GM12878 (cell line): ENCODE results near the gene MMD2. TPM values are rescaled to one million over a fixed set of nuclear protein-coding genes. Genes with fewer than 3 reads are reported as not detected.

Experiments
- ATAC-seq: fragments of 200-7000 bp; cut with Tn5 transposase; 3 replicates; pipeline ENCODE4 v1.9.1; 2020; ENCODE audit warnings: mild to moderate bottlenecking, moderate library complexity
- BruUV-seq: library from RNA; stranded (reverse); fragments of 400-500 nt; replicated peaks from 2 replicates; lab custom pipeline; 2021; lab: Mats Ljungman, UMichigan
- CTCF ChIA-PET: fragments of 300-600 bp; sonication (Branson Sonifier 250); formaldehyde crosslinking; extraction: SDS; loops from one replicate; lab custom pipeline; 2021; ENCODE audit warnings: inconsistent platforms; lab: Yijun Ruan, JAX
- POLR2A ChIA-PET: fragments of 350-600 bp; formaldehyde crosslinking; extraction: SDS; loops from one replicate; lab custom pipeline; 2021; ENCODE audit warnings: inconsistent platforms; lab: Charles Lee
- RAD21 ChIA-PET: fragments of 300-600 bp; sonication (Branson Sonifier 250); formaldehyde crosslinking; loops from one replicate; lab custom pipeline; 2023; ENCODE audit warnings: antibody characterized with exemption; ENCODE audit not compliant: unreplicated experiment; lab: Charles Lee
- SMC1A ChIA-PET: fragments of 300-600 bp; sonication (Branson Sonifier 250); formaldehyde crosslinking; loops from one replicate; lab custom pipeline; 2023; ENCODE audit not compliant: unreplicated experiment, uncharacterized antibody; lab: Charles Lee
- DNase-seq: peaks from one replicate; pipeline ENCODE4 v3.0.0-alpha.2; 2011; ENCODE audit warnings: low read depth, low spot score
- FAIRE-seq: peaks from 3 replicates; lab custom pipeline; 2011; peaks lifted over from hg19 to GRCh38; lab: Jason Lieb, UNC
- H2AFZ ChIP-seq: 2 replicates; pipeline ENCODE4 v1.6.0; 2011; ENCODE audit warnings: low read depth, low read length, control low read depth; ENCODE audit not compliant: control insufficient read depth
- H3K27ac ChIP-seq: 2 replicates; pipeline ENCODE4 v1.5.1; 2011; ENCODE audit warnings: control low read depth; ENCODE audit not compliant: control insufficient read depth, insufficient read depth
- H3K27me3 ChIP-seq, 2 experiments: replicated peaks in 1 of 2; 2 replicates each; pipeline versions ENCODE4 v1.6.0 to v1.6.1; 2011; ENCODE audit warnings: low read length in 1 of 2; ENCODE audit not compliant: control insufficient read depth in 2 of 2, insufficient read depth in 2 of 2
- H3K36me3 ChIP-seq, 2 experiments: 2 replicates each; pipeline ENCODE4 v1.5.1; 2011; ENCODE audit warnings: low read length in 1 of 2; ENCODE audit not compliant: control insufficient read depth in 2 of 2, insufficient read depth in 2 of 2
- H3K4me1 ChIP-seq: 2 replicates; pipeline ENCODE4 v1.6.1; 2011; ENCODE audit warnings: mild to moderate bottlenecking, low read length, moderate library complexity, mixed read lengths; ENCODE audit not compliant: control insufficient read depth, insufficient read depth
- H3K4me2 ChIP-seq: 2 replicates; pipeline ENCODE4 v1.6.0; 2011; ENCODE audit warnings: control low read depth; ENCODE audit not compliant: control insufficient read depth, insufficient read depth
- H3K4me3 ChIP-seq: fragments of 200-600 bp; sonication (generic); 2 replicates; pipeline ENCODE4 v1.5.1; 2016
- H3K79me2 ChIP-seq: 2 replicates; pipeline ENCODE4 v1.6.0; 2011; ENCODE audit warnings: low read length; ENCODE audit not compliant: control insufficient read depth, insufficient read depth
- H3K9ac ChIP-seq: 2 replicates; pipeline ENCODE4 v1.8.0; 2011; ENCODE audit warnings: low read length, control low read depth, mixed read lengths; ENCODE audit not compliant: control insufficient read depth, insufficient read depth
- H3K9me3 ChIP-seq: replicated peaks from 3 replicates; pipeline ENCODE4 v1.5.1; 2011; ENCODE audit warnings: mild to moderate bottlenecking, low read length; ENCODE audit not compliant: control insufficient read depth, insufficient read depth
- H4K20me1 ChIP-seq: 2 replicates; pipeline ENCODE4 v1.6.0; 2011; ENCODE audit not compliant: control insufficient read depth, insufficient read depth
- BRCA1 ChIP-seq: IDR thresholded peaks from 2 replicates; pipeline ENCODE4 v1.6.1; 2011; ENCODE audit warnings: low read depth, low read length, improper control_type of control experiment
- CHD4 ChIP-seq: fragments of 200-600 bp; sonication (generic); IDR thresholded peaks from 2 replicates; pipeline ENCODE4 v1.6.1; 2016; ENCODE audit warnings: mild to moderate bottlenecking
- CREB1 ChIP-seq: IDR thresholded peaks from 2 replicates; pipeline ENCODE4 v1.6.1; 2012; ENCODE audit warnings: low read depth, mild to moderate bottlenecking, inconsistent platforms
- FOS ChIP-seq: IDR thresholded peaks from 3 replicates; pipeline ENCODE4 v1.6.1; 2011; ENCODE audit warnings: borderline replicate concordance; ENCODE audit not compliant: insufficient read length; ENCODE audit errors: extremely low read depth
- GATAD2B ChIP-seq: fragments of 450-650 bp; conservative IDR thresholded peaks from 2 replicates; pipeline ENCODE4 v1.6.1; 2017; ENCODE audit warnings: low read depth, mild to moderate bottlenecking, moderate library complexity
- HDGF ChIP-seq: fragments of 450-650 bp; IDR thresholded peaks from 2 replicates; pipeline ENCODE4 v1.6.1; 2016; ENCODE audit warnings: antibody characterized with exemption
- IKZF2 ChIP-seq, 2 experiments: fragments of 450-650 bp; IDR thresholded peaks; 2 replicates each; pipeline ENCODE4 v1.6.1; 2017; ENCODE audit warnings: mild to moderate bottlenecking in 2 of 2, moderate library complexity in 2 of 2
- JUNB ChIP-seq: IDR thresholded peaks from 2 replicates; pipeline ENCODE4 v1.6.1; 2016; ENCODE audit warnings: antibody characterized with exemption, mild to moderate bottlenecking
- NFIC ChIP-seq: IDR thresholded peaks from 2 replicates; pipeline ENCODE4 v1.6.1; 2012; ENCODE audit warnings: low read depth, mild to moderate bottlenecking, inconsistent platforms, low read length, moderate library complexity
- PAX8 ChIP-seq: fragments of 450-650 bp; IDR thresholded peaks from 2 replicates; pipeline ENCODE4 v1.6.1; 2017; ENCODE audit warnings: mild to moderate bottlenecking, moderate library complexity
- RAD21 ChIP-seq: IDR thresholded peaks from 2 replicates; pipeline ENCODE4 v1.6.1; 2011; ENCODE audit warnings: mild to moderate bottlenecking, low read depth, low read length, moderate library complexity; ENCODE audit not compliant: insufficient read depth
- RAD51 ChIP-seq: fragments of 450-650 bp; IDR thresholded peaks from 2 replicates; pipeline ENCODE4 v1.6.1; 2016; ENCODE audit warnings: moderate library complexity, mild to moderate bottlenecking, inconsistent platforms
- RUNX3 ChIP-seq: IDR thresholded peaks from 2 replicates; pipeline ENCODE4 v1.6.1; 2012; ENCODE audit warnings: low read length, inconsistent platforms
- SRF ChIP-seq, 2 experiments: IDR thresholded peaks; 2 replicates each; pipeline ENCODE4 v1.6.1; 2011; ENCODE audit warnings: low read depth in 2 of 2, low read length in 2 of 2, mild to moderate bottlenecking in 1 of 2, moderate library complexity in 1 of 2
- WGBS: methylation state at CpG from one replicate; pipeline ENCODE4 v1.1.6; 2016; ENCODE audit warnings: low lambda C conversion rate; ENCODE audit not compliant: insufficient replicate concordance, insufficient coverage; ENCODE audit errors: missing lambda C conversion rate; 5-methylcytosine and 5-hydroxymethylcytosine counted together
- in situ Hi-C: fragments of 300-500 bp; cut with MboI; formaldehyde crosslinking; loops from 9 replicates; pipeline ENCODE4 v1.14.3; 2018; ENCODE audit warnings: mixed read lengths
- intact Hi-C: fragments of 100-400 bp; cut with micrococcal nuclease; formaldehyde crosslinking; loops from one replicate; pipeline ENCODE4 v1.14.2; 2022; ENCODE audit not compliant: unreplicated experiment
- polyA plus RNA-seq, 11 experiments: library from polyadenylated mRNA; depleted of rRNA in 4 of 11; unstranded in 6 of 11; stranded (reverse) in 5 of 11; fragments of >200 nt; fragmentation: Nextera tagmentation in 4 of 11; fragmentation: Illumina TruSeq in 1 of 11; extraction: Ambion mirVana in 4 of 11; extraction: Trizol in 1 of 11; gene quantifications; 1 replicate in 1 of 11; 2 replicates in 10 of 11; pipeline versions ENCODE4 v1.2.1 to v1.2.3, GENCODE V29; 2011 to 2016; ENCODE audit warnings: inconsistent platforms in 2 of 11, missing spikeins in 2 of 11, low read depth in 1 of 11
- total RNA-seq, 4 experiments: library from RNA; depleted of rRNA in 3 of 4; stranded (reverse); fragments of >200 nt in 3 of 4; fragmentation: Illumina TruSeq in 1 of 4; extraction: Trizol in 1 of 4; gene quantifications; 2 replicates each; pipeline versions ENCODE4 v1.2.1 to v1.2.3, GENCODE V29; 2013 to 2021
- TF ChIP-seq, protein P1 (sequence below): IDR thresholded peaks from 2 replicates; pipeline ENCODE4 v1.6.1; 2011; ENCODE audit warnings: borderline replicate concordance, low read depth, mild to moderate bottlenecking, moderate library complexity, mixed read lengths, low read length; ENCODE audit not compliant: insufficient read depth; ENCODE audit errors: extremely low read length
- TF ChIP-seq, protein P2 (sequence below): IDR thresholded peaks from 2 replicates; pipeline ENCODE4 v1.6.1; 2011; ENCODE audit warnings: borderline replicate concordance, low read depth, mild to moderate bottlenecking, moderate library complexity, low read length; ENCODE audit not compliant: insufficient read depth, poor library complexity, severe bottlenecking
- TF ChIP-seq, protein P3 (sequence below): fragments of 450-650 bp; IDR thresholded peaks from 2 replicates; pipeline ENCODE4 v1.6.1; 2018; ENCODE audit warnings: borderline replicate concordance, mild to moderate bottlenecking; ENCODE audit not compliant: partially characterized antibody
- TF ChIP-seq, protein P4 (sequence below): IDR thresholded peaks from 2 replicates; pipeline ENCODE4 v1.6.1; 2012; ENCODE audit warnings: low read depth, low read length, improper control_type of control experiment
- TF ChIP-seq, protein P5 (sequence below): IDR thresholded peaks from 2 replicates; pipeline ENCODE4 v1.6.1; 2012; ENCODE audit warnings: low read depth, low read length, improper control_type of control experiment

The MMD2 gene
- total and polyA plus RNA-seq, 10 of the 15 experiments (the other 5 are each of a cell fraction or from before 2014, with no cell fraction given), result not detected

DNA sequence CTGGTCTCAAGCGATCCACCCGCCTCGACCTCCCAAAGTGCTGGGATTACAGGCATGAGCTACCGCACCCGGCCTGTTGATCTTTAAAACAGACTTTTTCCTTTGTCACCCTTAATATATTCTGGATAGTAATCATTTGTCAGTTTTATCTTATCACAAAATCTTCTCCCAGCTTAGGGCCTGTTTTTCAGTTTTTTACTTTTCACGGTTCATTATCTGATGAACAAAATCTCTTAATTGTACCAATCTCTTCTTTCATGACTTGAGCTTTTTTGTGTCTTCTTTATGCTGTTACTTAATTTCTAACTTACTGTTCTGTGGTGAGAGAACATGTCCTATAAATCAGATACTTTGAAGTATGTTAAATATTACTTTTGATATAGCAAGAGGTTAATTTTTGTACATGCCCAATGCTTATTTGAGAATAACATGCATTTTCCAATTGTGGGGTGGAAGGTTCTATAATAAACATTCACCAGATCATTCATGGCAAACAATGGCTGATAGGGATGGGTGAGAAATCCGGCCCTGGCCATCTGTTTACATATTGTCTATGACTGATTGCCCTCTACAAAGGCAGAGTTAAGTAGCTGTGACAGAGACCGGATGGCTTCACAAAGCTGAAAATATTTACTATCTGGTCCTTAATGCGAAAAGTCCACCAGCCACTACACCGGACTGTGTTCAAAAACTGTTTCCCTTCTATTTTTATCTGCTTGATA is 102.5 kb downstream of the MMD2 start:
- FAIRE-seq (no peak), DNase-seq (no peak), ATAC-seq (no peak)
- H3K9me3 ChIP-seq, result no peaks in the 10 kb centered on the region; the same call in 2 of the 3 replicates
- in situ Hi-C loops (no loop called here), intact Hi-C loops (no loop called here)
- H3K27ac ChIP-seq, result no peak overlapping the region
- no peaks in the 10 kb centered on the region for H3K36me3 ChIP-seq
- H3K4me3 ChIP-seq, result no peak overlapping the region
- no peaks in the 10 kb centered on the region for H3K79me2 ChIP-seq
- no peaks in the 10 kb centered on the region for H4K20me1 ChIP-seq
- CTCF ChIA-PET, result interaction anchor here (0.7 kb wide), 1 partner anchor 600 kb away, joined by 3 read pairs; no protein-coding TSS in a partner anchor
- RAD21 ChIA-PET, result no interaction called here
- H3K4me2 ChIP-seq, result no peak overlapping the region
- POLR2A ChIA-PET, result interaction anchor here (0.6 kb wide), 1 partner anchor 30 kb away, joined by 6 read pairs; no protein-coding TSS in a partner anchor
- no peaks in the 10 kb centered on the region for H3K4me1 ChIP-seq
- SMC1A ChIA-PET, result no interaction called here
- no peak overlapping the region for H3K9ac ChIP-seq
- H3K27me3 ChIP-seq, result peaks cover 0 to 2% of the 10 kb centered on the region in 2 experiments; a peak in 2 of 4 replicates
- BruUV-seq, result no TSS peak
- H2AFZ ChIP-seq, result no peak overlapping the region
- 59% methylated on average over 10 of the region's 10 CpGs for WGBS
- TF ChIP-seq, protein P1, sequence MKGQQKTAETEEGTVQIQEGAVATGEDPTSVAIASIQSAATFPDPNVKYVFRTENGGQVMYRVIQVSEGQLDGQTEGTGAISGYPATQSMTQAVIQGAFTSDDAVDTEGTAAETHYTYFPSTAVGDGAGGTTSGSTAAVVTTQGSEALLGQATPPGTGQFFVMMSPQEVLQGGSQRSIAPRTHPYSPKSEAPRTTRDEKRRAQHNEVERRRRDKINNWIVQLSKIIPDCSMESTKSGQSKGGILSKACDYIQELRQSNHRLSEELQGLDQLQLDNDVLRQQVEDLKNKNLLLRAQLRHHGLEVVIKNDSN, result no peak
- TF ChIP-seq BRCA1 (no peak), FOS (no peak), RAD51 (no peak), CHD4 (no peak), HDGF (no peak), JUNB (no peak), IKZF2 (IDR thresholded peaks at IDR 0.05) (no peak), SRF (IDR thresholded peaks at IDR 0.05; ENCODE audit: low read depth in 2 of 2, low read length in 2 of 2) (no peak), NFIC (no peak), GATAD2B (no peak), RAD21 (no peak), CREB1 (no peak), PAX8 (no peak), RUNX3 (no peak)
- TF ChIP-seq, protein P2, sequence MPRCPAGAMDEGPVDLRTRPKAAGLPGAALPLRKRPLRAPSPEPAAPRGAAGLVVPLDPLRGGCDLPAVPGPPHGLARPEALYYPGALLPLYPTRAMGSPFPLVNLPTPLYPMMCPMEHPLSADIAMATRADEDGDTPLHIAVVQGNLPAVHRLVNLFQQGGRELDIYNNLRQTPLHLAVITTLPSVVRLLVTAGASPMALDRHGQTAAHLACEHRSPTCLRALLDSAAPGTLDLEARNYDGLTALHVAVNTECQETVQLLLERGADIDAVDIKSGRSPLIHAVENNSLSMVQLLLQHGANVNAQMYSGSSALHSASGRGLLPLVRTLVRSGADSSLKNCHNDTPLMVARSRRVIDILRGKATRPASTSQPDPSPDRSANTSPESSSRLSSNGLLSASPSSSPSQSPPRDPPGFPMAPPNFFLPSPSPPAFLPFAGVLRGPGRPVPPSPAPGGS, result no peak
- TF ChIP-seq, protein P3, sequence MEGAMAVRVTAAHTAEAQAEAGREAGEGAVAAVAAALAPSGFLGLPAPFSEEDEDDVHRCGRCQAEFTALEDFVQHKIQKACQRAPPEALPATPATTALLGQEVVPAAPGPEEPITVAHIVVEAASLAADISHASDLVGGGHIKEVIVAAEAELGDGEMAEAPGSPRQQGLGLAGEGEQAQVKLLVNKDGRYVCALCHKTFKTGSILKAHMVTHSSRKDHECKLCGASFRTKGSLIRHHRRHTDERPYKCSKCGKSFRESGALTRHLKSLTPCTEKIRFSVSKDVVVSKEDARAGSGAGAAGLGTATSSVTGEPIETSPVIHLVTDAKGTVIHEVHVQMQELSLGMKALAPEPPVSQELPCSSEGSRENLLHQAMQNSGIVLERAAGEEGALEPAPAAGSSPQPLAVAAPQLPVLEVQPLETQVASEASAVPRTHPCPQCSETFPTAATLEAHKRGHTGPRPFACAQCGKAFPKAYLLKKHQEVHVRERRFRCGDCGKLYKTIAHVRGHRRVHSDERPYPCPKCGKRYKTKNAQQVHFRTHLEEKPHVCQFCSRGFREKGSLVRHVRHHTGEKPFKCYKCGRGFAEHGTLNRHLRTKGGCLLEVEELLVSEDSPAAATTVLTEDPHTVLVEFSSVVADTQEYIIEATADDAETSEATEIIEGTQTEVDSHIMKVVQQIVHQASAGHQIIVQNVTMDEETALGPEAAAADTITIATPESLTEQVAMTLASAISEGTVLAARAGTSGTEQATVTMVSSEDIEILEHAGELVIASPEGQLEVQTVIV, result no peak
- TF ChIP-seq, protein P4, sequence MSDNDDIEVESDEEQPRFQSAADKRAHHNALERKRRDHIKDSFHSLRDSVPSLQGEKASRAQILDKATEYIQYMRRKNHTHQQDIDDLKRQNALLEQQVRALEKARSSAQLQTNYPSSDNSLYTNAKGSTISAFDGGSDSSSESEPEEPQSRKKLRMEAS, result no peak
- TF ChIP-seq, protein P5, sequence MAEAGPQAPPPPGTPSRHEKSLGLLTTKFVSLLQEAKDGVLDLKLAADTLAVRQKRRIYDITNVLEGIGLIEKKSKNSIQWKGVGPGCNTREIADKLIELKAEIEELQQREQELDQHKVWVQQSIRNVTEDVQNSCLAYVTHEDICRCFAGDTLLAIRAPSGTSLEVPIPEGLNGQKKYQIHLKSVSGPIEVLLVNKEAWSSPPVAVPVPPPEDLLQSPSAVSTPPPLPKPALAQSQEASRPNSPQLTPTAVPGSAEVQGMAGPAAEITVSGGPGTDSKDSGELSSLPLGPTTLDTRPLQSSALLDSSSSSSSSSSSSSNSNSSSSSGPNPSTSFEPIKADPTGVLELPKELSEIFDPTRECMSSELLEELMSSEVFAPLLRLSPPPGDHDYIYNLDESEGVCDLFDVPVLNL, result no peak
